Neural progenitor cell (in vitro differentiated cells): ENCODE results near the gene NOVA2. TPM values are rescaled to one million over a fixed set of nuclear protein-coding genes. Genes with fewer than 3 reads are reported as not detected.
A peak's percentile ranks its signal among the peaks of the same experiment; 100 is the strongest.

Experiments used
- DNase-seq: peaks from one replicate; pipeline ENCODE4 v3.0.0-alpha.2; 2016; ENCODE audit warnings: low spot score
- H2AFZ ChIP-seq: fragments of 200-600 bp; sonication (generic); replicated peaks from 2 replicates; pipeline ENCODE4 v1.6.1; 2016; ENCODE audit warnings: antibody characterized with exemption
- H3F3A ChIP-seq: fragments of 200-600 bp; sonication (generic); 2 replicates; pipeline ENCODE4 v1.6.1; 2016; ENCODE audit warnings: antibody characterized with exemption, low read depth
- H3K27ac ChIP-seq: fragments of 200-600 bp; sonication (generic); 2 replicates; pipeline ENCODE4 v1.5.1; 2016; ENCODE audit warnings: mild to moderate bottlenecking
- H3K27me3 ChIP-seq: fragments of 200-600 bp; sonication (generic); 2 replicates; pipeline ENCODE4 v1.6.1; 2016; ENCODE audit warnings: mild to moderate bottlenecking, moderate library complexity
- H3K36me3 ChIP-seq: fragments of 200-600 bp; sonication (generic); 2 replicates; pipeline ENCODE4 v1.5.1; 2016
- H3K4me1 ChIP-seq: fragments of 200-600 bp; sonication (generic); 2 replicates; pipeline ENCODE4 v1.6.1; 2016; ENCODE audit warnings: mixed run types
- H3K4me2 ChIP-seq: fragments of 200-600 bp; sonication (generic); 2 replicates; pipeline ENCODE4 v1.6.1; 2016
- H3K4me3 ChIP-seq: fragments of 200-600 bp; sonication (generic); 2 replicates; pipeline ENCODE4 v1.5.1; 2016
- H3K79me2 ChIP-seq: fragments of 200-600 bp; sonication (generic); 2 replicates; pipeline ENCODE4 v1.6.1; 2016; ENCODE audit warnings: low read depth
- H3K9ac ChIP-seq: fragments of 200-600 bp; sonication (generic); 2 replicates; pipeline ENCODE4 v1.6.1; 2016
- H3K9me3 ChIP-seq: fragments of 200-600 bp; sonication (generic); 2 replicates; pipeline ENCODE4 v1.5.1; 2016; ENCODE audit warnings: low read depth
- H4K20me1 ChIP-seq: fragments of 200-600 bp; sonication (generic); 2 replicates; pipeline ENCODE4 v1.6.1; 2016; ENCODE audit warnings: low read depth
- H3K27ac Mint-ChIP-seq: 3 replicates; pipeline ENCODE4 v1.8.0; 2021; ENCODE audit warnings: mixed read lengths
- H3K27me3 Mint-ChIP-seq: 2 replicates; pipeline ENCODE4 v1.8.0; 2022; ENCODE audit warnings: low read depth, mild to moderate bottlenecking, inconsistent platforms, moderate library complexity, mixed read lengths; ENCODE audit not compliant: insufficient read depth
- H3K36me3 Mint-ChIP-seq: 3 replicates; pipeline ENCODE4 v1.8.0; 2021; ENCODE audit warnings: mixed read lengths
- H3K4me1 Mint-ChIP-seq: 3 replicates; pipeline ENCODE4 v1.8.0; 2021; ENCODE audit warnings: mixed read lengths
- H3K4me3 Mint-ChIP-seq: 3 replicates; pipeline ENCODE4 v1.8.0; 2021; ENCODE audit warnings: mild to moderate bottlenecking, moderate library complexity, mixed read lengths
- H3K9me3 Mint-ChIP-seq: 3 replicates; pipeline ENCODE4 v1.8.0; 2020; ENCODE audit warnings: mixed read lengths
- CTCF ChIP-seq: fragments of 200-600 bp; sonication (generic); IDR thresholded peaks from 2 replicates; pipeline ENCODE4 v1.5.1; 2017; ENCODE audit warnings: antibody characterized with exemption, mild to moderate bottlenecking
- EZH2 ChIP-seq: fragments of 200-600 bp; sonication (generic); IDR thresholded peaks from 2 replicates; pipeline ENCODE4 v1.6.1; 2017; ENCODE audit warnings: antibody characterized with exemption, mild to moderate bottlenecking, moderate library complexity
- EZH2phosphoT487 ChIP-seq: fragments of 200-600 bp; sonication (generic); IDR thresholded peaks from 2 replicates; pipeline ENCODE4 v1.6.1; 2017; ENCODE audit warnings: antibody characterized with exemption
- total RNA-seq: library from RNA; depleted of rRNA; stranded (reverse); fragments of >200 nt; gene quantifications from 2 replicates; pipeline ENCODE4 v1.2.3, GENCODE V29; 2015; ENCODE audit warnings: low replicate concordance

NOVA2 gene
- total RNA-seq, 1 donor from 2014 or later: 3.9 TPM

- H3F3A ChIP-seq: peaks cover 10% of the 10 kb centered on the region
- no peak overlapping the region for H3K4me2 ChIP-seq
- Mint-ChIP-seq H3K36me3 (no peaks in the 10 kb centered on the region), H3K27ac (no peak overlapping the region), H3K27me3 (peaks cover 15% of the 10 kb centered on the region), H3K9me3 (no peaks in the 10 kb centered on the region), H3K4me3 (peak overlapping the region; percentile 33), H3K4me1 (peaks cover 67% of the 10 kb centered on the region)
- H3K36me3 ChIP-seq: no peaks in the 10 kb centered on the region
- peaks cover 11% of the 10 kb centered on the region for H3K27me3 ChIP-seq
- H3K9ac ChIP-seq: no peak overlapping the region
- H4K20me1 ChIP-seq: no peaks in the 10 kb centered on the region
- no peaks in the 10 kb centered on the region for H3K79me2 ChIP-seq
- DNase-seq: no peak
- H3K27ac ChIP-seq: no peak overlapping the region
- H2AFZ ChIP-seq: no peak overlapping the region
- no peaks in the 10 kb centered on the region for H3K4me1 ChIP-seq
- no peak overlapping the region for H3K4me3 ChIP-seq
- no peak for TF ChIP-seq EZH2
- TF ChIP-seq EZH2phosphoT487: no peak
- TF ChIP-seq CTCF: no peak
- no peaks in the 10 kb centered on the region for H3K9me3 ChIP-seq
Observed at GRCh38 chr19:45978156-45978555, 4.5 kb upstream of the NOVA2 start.

- no peak overlapping the region for H3K4me3 ChIP-seq
- no peak overlapping the region for H3K27ac ChIP-seq
- no peak overlapping the region for H2AFZ ChIP-seq
- no peak overlapping the region for H3K4me2 ChIP-seq
- peaks cover 30% of the 10 kb centered on the region for H3K27me3 ChIP-seq
- H3K9me3 Mint-ChIP-seq: no peaks in the 10 kb centered on the region
- H3K4me1 Mint-ChIP-seq: peaks cover 65% of the 10 kb centered on the region
- H3K9ac ChIP-seq: no peak overlapping the region
- DNase-seq: peak; percentile 50
- no peaks in the 10 kb centered on the region for H3K4me1 ChIP-seq
- no peaks in the 10 kb centered on the region for H3K9me3 ChIP-seq
- H4K20me1 ChIP-seq: peaks cover 8% of the 10 kb centered on the region
- peak overlapping the region; percentile 73 for H3K4me3 Mint-ChIP-seq
- H3F3A ChIP-seq: peaks cover 17% of the 10 kb centered on the region
- H3K36me3 ChIP-seq: no peaks in the 10 kb centered on the region
- H3K27ac Mint-ChIP-seq: peak overlapping the region; percentile 89
- no peak for TF ChIP-seq EZH2phosphoT487
- no peak for TF ChIP-seq EZH2
- TF ChIP-seq CTCF: no peak
- peaks cover 2% of the 10 kb centered on the region for H3K36me3 Mint-ChIP-seq
- no peaks in the 10 kb centered on the region for H3K79me2 ChIP-seq
- H3K27me3 Mint-ChIP-seq: peaks cover 16% of the 10 kb centered on the region
Observed at GRCh38 chr19:45976178-45976577, 2.5 kb upstream of the NOVA2 start.

- no peak overlapping the region for H3K27ac ChIP-seq
Observed at GRCh38 chr19:45975306-45976070, 1.8 kb upstream of the NOVA2 start.

More at GRCh38 chr19:45975306-45976070, 1.8 kb upstream of the NOVA2 start:
- Mint-ChIP-seq H3K27ac (peak overlapping the region; percentile 89), H3K27me3 (peaks cover 12% of the 10 kb centered on the region), H3K4me1 (peaks cover 64% of the 10 kb centered on the region), H3K36me3 (peaks cover 2% of the 10 kb centered on the region), H3K4me3 (peak overlapping the region; percentile 82), H3K9me3 (no peaks in the 10 kb centered on the region)
- Histone ChIP-seq H3K36me3 (no peaks in the 10 kb centered on the region), H3F3A (peaks cover 20% of the 10 kb centered on the region), H3K4me3 (no peak overlapping the region), H3K9me3 (no peaks in the 10 kb centered on the region), H3K27me3 (peaks cover 33% of the 10 kb centered on the region), H3K4me1 (no peaks in the 10 kb centered on the region), H2AFZ (no peak overlapping the region), H4K20me1 (peaks cover 8% of the 10 kb centered on the region), H3K4me2 (no peak overlapping the region), H3K79me2 (no peaks in the 10 kb centered on the region), H3K9ac (no peak overlapping the region)
- TF ChIP-seq EZH2 (no peak), EZH2phosphoT487 (no peak)
- DNase-seq: peak; percentile 46
